GM21786 (cell line): ENCODE data around the gene ZNF724.
"Not testable (repeated sequence)": the region's sequence is repeated elsewhere in the genome, so short reads cannot be mapped to it uniquely, and the experiment has no call there.

Experiments
- ATAC-seq: cut with Tn5 transposase; IDR thresholded peaks from one replicate; pipeline ENCODE4 v1.9.1; 2021; ENCODE audit not compliant: unreplicated experiment

Gene ZNF724

GRCh38 chr19:23249911-23250649, at the start of gene ZNF724:
TSS of gene ZNF724 (minus strand) at chr19:23250394. CDS start at chr19:23250242, 152 bp downstream.
- peak; percentile 99 for ATAC-seq

GRCh38 chr19:23294141-23294540, 43.9 kb upstream of the ZNF724 start:
- ATAC-seq: no peak

- not testable (repeated sequence) for ATAC-seq
Observed at GRCh38 chr19:23289966-23290365, 39.8 kb upstream of the ZNF724 start.

GRCh38 chr19:23287620-23288019, 37.4 kb upstream of the ZNF724 start:
- ATAC-seq: no peak

GRCh38 chr19:23286477-23286876, 36.3 kb upstream of the ZNF724 start:
- ATAC-seq: no peak

DNA sequence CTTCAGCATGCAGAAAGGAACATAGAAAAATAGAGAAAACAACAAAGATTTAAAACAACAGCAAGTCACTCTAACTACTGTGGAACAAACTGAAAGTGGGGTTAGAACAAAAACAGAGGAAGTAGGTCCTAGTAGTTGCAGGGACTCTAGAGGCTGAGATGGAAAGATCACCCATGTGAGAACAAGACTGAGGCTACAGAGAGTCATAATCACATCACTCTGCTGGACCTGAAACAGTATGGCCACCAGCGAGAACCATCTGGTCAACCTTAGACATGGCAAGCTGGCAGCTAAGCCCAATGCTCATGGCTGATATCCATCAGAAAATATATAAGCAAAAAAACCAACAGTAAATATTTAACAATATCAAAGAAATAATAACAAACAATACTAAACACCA, 35.8 kb upstream of the ZNF724 start:
- ATAC-seq: no peak

DNA sequence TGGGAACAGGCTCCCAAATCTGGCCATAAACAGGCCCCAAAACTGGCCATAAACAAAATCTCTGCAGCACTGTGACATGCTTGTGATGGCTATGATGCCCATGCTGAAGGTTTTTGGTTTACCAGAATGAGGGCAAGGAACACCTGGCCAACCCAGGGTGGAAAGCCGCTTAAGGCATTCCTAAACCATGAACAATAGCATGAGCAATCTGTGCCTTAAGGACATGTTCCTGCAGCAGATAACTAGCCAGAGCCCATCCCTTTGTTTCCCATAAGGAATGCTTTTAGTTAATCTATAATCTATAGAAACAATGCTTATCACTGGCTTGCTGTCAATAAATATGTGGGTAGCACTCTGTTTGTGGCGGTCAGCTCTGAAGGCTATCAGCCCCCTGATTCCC, 35.1 kb upstream of the ZNF724 start:
- ATAC-seq: not testable (repeated sequence)

GRCh38 chr19:23283925-23284324, 33.7 kb upstream of the ZNF724 start:
- no peak for ATAC-seq

DNA sequence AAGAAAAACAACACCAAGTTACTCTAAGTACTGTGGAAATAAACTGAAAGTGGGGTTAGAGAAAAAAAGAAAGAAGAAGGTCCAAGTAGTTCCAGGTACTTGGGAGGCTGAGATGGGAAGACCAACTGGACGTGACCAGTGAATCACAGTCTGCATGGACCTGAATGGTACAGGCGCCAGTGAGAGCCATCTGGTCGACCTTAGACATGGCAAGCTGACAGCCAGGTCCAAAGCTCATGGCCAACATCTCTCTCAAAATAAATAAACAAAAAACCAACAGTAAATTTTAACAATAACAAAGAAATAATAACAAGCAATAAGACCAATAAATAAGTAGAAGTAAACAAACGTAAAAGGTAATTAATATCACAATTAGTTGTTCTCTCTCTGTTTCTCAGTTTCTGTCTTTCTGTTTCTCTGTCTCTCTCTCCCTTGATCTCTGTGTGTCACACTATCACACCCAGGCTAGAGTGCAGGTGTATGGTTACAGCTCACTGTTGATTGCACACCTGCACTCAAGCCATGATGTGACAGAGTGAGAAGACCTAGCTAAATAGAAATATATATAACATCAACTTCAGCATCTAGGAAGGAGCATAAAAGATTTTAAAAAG, 31.6 kb upstream of the ZNF724 start:
- ATAC-seq: no peak

DNA sequence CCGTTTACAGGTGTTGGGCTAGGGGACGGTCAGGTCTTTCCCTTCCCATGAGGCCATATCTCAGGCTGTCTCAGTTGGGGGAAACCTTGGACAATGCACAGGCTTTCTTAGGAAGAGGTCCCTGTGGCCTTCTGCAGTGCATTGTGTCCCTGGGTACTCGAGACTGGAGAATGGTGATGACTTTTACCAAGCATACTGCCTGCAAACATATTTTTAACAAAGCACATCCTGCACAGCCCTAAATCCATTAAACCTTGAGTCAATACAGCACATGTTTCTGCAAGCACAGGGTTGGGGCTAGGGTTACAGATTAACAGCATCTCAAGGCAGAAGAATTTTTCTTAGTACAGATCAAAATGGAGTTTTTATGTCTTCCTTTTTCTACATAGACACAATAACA, 27.9 kb upstream of the ZNF724 start:
- not testable (repeated sequence) for ATAC-seq

GRCh38 chr19:23273590-23274412, 23.6 kb upstream of the ZNF724 start:
- peak; percentile 100 for ATAC-seq

DNA sequence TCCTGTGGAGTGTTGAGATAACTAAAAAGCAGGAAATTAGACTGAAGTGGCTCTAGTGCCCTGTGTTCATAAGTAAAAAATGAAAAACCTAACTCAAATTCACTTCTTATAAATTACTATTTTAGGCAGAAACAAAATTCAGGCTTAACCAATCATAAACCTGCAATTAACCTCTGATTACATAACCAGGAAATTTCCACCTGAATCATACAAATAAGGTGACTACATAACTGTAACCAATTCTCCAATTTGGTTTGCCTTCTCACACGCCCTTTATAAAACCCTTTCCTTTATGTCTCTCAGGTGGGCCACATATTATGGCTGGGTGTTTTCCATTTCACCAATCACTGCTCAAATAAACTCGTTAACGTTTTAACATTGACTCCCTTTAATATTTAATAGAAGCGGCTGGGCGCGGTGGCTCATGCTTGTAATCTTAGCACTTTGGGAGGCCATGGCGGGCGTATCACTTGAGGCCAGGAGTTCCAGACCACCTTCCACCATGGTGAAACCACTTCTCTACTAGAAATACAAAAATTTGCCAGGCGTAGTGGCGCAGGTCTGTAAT, 22.9 kb upstream of the ZNF724 start:
- no peak for ATAC-seq

DNA sequence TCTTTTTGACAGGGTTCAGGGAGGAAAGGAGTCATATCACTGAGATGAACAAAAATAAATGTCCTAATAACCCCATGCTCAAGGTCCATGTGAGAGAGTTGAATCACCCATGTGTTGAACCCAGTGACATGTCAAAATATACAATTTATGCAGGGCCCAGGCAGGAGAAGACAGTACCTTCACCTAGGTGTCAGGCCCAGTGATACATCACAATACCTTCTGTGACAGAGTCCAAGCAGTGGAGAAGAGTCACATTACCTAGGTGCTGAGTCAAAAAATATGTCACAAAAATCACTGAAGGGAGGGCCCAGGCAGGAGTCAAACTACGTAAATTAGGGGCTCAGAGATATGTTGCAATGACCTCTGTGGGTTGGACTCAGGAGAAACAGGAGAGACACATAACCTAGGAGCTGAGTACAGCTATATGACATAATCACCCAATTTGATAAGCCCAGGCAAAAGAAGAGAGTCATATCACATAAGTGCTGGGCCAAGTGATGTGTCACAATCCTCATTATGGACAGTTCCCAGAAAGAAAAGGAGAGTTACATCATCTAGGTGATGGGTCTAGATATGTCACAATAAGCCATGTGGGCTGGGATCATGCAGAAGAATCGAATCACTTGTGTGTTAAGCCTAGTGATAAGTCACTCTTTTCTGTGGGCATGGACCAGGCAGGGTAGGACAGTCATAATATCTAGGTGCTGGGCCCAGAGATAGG, 13.8 kb upstream of the ZNF724 start:
- ATAC-seq: no peak

DNA sequence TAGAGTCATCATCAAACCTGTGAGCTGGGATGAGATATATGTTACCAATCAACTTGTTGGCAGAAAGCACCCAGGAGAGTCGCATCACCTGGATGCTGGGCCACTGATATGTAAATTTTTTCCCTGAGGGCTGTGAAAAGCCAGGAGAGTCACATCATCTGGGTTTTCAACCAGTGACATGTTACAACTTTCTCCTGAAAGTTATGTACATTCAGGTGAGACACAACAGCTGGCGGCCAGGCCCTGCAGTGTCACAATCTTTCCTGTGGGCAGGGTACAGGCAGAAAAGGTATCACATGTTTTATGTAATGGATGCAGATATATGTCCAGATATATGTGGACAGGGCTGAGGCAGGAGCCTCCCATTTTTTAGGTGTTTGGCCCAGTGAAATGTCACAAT, 13.2 kb upstream of the ZNF724 start:
- ATAC-seq: no peak

GRCh38 chr19:23262920-23263319, 12.7 kb upstream of the ZNF724 start:
- ATAC-seq: no peak

DNA sequence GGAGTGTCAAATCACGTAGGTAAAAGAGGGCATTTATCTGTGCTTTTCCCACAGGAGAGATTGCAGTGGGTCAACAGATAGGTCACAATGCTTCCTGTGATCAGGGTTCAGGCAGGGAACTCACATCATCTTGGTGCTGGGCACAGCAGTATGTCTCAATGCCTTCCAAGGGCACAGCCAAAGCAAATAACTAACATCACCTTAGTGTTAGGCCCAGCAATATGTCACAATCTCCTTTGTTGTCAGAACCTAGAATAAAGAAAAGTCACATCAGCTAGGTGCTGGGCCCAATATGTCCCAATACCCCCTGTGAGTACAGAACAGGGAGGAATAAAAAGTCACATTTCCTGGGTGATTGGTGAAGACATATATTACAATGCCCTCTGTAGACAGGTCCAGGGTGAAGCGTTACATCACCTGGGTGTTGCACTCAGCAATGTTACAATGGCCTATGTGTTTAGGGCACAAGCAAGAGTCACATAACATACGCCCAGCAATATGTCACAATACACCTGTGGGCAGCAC, 11.4 kb upstream of the ZNF724 start:
- ATAC-seq: no peak

DNA sequence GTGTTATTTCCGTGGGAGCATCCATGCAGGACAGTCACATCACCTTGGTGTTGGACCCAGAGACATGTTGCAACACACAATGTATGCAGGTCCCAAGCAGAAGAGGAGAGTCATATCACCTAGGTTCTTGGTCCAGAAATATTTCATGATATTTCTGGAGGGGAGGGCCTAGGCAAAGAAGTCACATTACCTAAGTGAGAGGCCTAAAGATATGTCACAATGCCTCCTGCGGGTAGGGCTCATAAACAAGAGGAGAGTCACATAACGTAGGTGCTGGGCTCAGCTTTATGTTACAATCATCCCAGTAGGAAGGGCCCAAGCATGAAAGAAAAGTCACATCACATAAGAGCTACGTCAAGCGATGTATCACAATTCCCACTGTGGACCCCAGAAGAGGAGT, 10.8 kb upstream of the ZNF724 start:
- ATAC-seq: no peak

DNA sequence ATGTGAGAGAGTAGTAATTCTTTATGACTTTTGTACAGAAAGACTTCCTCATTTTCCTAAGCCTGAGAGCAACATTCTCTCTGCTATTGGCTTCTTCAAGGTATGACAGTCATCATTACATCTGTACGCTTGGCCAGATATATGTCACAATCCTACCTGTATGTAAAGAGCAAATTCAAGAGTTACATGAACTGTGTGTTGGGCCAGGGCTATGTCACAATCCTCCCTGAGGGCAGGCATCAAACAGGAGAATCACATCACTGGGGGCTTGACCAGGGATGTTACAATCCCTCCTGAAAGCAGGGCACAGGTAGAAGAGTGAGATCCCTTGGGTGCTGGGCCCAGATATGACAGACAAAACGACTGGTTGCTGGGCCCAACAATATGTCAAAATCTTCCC, 9.8 kb upstream of the ZNF724 start:
- ATAC-seq: no peak

GRCh38 chr19:23255700-23256099, 5.5 kb upstream of the ZNF724 start:
- ATAC-seq: no peak

DNA sequence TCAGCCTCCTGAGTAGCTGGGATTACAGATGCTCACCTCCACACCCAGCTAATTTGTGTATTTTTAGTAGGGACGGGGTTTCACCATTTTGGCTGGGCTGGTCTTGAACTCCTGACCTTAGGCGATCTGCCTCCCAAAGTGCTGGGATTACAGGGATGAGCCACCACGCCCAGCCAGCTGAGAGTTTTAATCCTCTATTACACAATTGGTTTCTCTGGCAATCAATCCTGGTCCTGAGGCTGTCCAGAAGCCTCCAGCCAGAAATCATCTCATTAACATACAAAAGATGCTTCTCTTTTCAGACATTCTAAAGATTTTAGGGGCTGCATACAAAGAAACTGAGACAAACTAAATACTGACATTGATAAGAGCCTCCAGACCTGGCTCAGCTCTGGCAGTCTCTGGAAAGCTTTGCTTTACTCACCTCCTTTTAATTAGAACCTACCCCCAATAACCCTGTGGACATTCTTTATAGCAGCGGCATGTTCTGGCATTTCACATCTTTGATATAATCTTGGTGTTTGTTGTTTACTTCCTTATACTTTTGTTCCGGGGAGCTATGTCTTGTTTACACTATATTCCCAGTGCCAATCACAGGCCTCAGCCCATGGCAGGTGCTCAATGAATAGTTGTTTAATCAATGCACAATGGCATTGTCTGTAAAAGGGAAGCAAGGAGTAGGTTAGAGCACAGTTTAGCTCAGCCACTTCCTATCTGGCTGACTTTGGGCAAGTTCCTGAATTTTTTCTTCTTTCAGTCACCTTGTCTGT, 4.1 kb upstream of the ZNF724 start:
- no peak for ATAC-seq
